ENCODE results near the gene INAFM2. TPM values are rescaled to one million over a fixed set of nuclear protein-coding genes. Genes with fewer than 3 reads are reported as not detected.

The INAFM2 gene
- total RNA-seq, 1 donor from 2014 or later, result 18.2 TPM

- Histone ChIP-seq H3K4me1 (peaks cover 50% of the 10 kb centered on the region), H3K27ac (no peak overlapping the region), H3K9me3 (ENCODE audit: low read depth) (no peaks in the 10 kb centered on the region), H4K20me1 (ENCODE audit: low read depth) (peaks cover 50% of the 10 kb centered on the region), H2AFZ (replicated peaks) (peak overlapping the region; percentile 47), H3K79me2 (ENCODE audit: low read depth) (no peaks in the 10 kb centered on the region), H3K36me3 (no peaks in the 10 kb centered on the region), H3K9ac (no peak overlapping the region), H3K4me3 (peak overlapping the region; percentile 74), H3K27me3 (peaks cover 72% of the 10 kb centered on the region), H3F3A (ENCODE audit: low read depth) (peaks cover 48% of the 10 kb centered on the region), H3K4me2 (peak overlapping the region; percentile 93)
- DNase-seq (ENCODE audit: low spot score), result peak; percentile 55
- TF ChIP-seq EZH2 (IDR thresholded peaks at IDR 0.05), result peak; percentile 48
- TF ChIP-seq CTCF (IDR thresholded peaks at IDR 0.05), result no peak
- peak overlapping the region; percentile 91 for H3K4me3 Mint-ChIP-seq
- H3K4me1 Mint-ChIP-seq, result peaks cover 69% of the 10 kb centered on the region
- H3K27me3 Mint-ChIP-seq (ENCODE audit: insufficient read depth, low read depth), result peaks cover 18% of the 10 kb centered on the region
- H3K27ac Mint-ChIP-seq, result no peak overlapping the region
- peaks cover 7% of the 10 kb centered on the region for H3K36me3 Mint-ChIP-seq
- H3K9me3 Mint-ChIP-seq, result no peaks in the 10 kb centered on the region
Measured at GRCh38 chr15:40323953-40324937, 753 bp downstream of the INAFM2 start.

DNA sequence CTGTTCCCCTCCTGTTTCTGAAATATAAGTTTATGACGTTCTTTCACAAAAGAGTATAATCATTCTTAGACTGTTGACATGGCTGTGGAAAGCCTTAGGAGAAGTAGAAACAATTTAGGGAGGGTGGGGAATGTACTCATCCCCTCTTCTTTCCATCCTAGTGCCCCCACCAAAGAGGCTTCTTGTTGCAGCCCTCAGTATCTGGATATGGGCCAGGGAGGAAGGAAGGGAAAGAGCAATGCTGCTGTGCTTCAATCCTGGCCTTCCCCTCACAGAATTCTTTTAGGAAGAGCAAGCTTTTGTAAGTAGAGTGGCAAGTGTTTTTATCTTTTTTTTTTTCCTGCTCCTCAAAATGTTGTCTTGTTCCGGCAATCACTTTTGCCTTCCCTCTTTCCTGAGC, 1.7 kb downstream of the INAFM2 start:
- H3F3A ChIP-seq (ENCODE audit: low read depth), result peaks cover 48% of the 10 kb centered on the region
- H3K36me3 ChIP-seq, result no peaks in the 10 kb centered on the region
- H3K9ac ChIP-seq, result no peak overlapping the region
- H3K27me3 ChIP-seq, result peaks cover 73% of the 10 kb centered on the region
- no peaks in the 10 kb centered on the region for H3K9me3 ChIP-seq (ENCODE audit: low read depth)
- H4K20me1 ChIP-seq (ENCODE audit: low read depth), result peaks cover 50% of the 10 kb centered on the region
- no peak overlapping the region for H2AFZ ChIP-seq (replicated peaks)
- peak overlapping the region; percentile 93 for H3K4me2 ChIP-seq
- no peak overlapping the region for H3K27ac Mint-ChIP-seq
- H3K4me1 Mint-ChIP-seq, result peaks cover 71% of the 10 kb centered on the region
- peaks cover 7% of the 10 kb centered on the region for H3K36me3 Mint-ChIP-seq
- H3K79me2 ChIP-seq (ENCODE audit: low read depth), result no peaks in the 10 kb centered on the region
- DNase-seq (ENCODE audit: low spot score), result no peak
- no peak overlapping the region for H3K27ac ChIP-seq
- H3K9me3 Mint-ChIP-seq, result no peaks in the 10 kb centered on the region
- peak overlapping the region; percentile 74 for H3K4me3 ChIP-seq
- peak overlapping the region; percentile 91 for H3K4me3 Mint-ChIP-seq
- peaks cover 50% of the 10 kb centered on the region for H3K4me1 ChIP-seq
- peaks cover 18% of the 10 kb centered on the region for H3K27me3 Mint-ChIP-seq (ENCODE audit: insufficient read depth, low read depth)
- TF ChIP-seq CTCF (IDR thresholded peaks at IDR 0.05), result no peak
- TF ChIP-seq EZH2phosphoT487 (IDR thresholded peaks at IDR 0.05), result no peak
- no peak for TF ChIP-seq EZH2 (IDR thresholded peaks at IDR 0.05)

- Mint-ChIP-seq H3K4me1 (peaks cover 70% of the 10 kb centered on the region), H3K9me3 (no peaks in the 10 kb centered on the region), H3K36me3 (peaks cover 7% of the 10 kb centered on the region), H3K4me3 (peak overlapping the region; percentile 91), H3K27ac (no peak overlapping the region), H3K27me3 (ENCODE audit: insufficient read depth, low read depth) (peaks cover 16% of the 10 kb centered on the region)
- H3K9me3 ChIP-seq (ENCODE audit: low read depth), result no peaks in the 10 kb centered on the region
- no peak overlapping the region for H3K27ac ChIP-seq
- H3K79me2 ChIP-seq (ENCODE audit: low read depth), result no peaks in the 10 kb centered on the region
- H2AFZ ChIP-seq (replicated peaks), result no peak overlapping the region
- peaks cover 50% of the 10 kb centered on the region for H3K4me1 ChIP-seq
- H3F3A ChIP-seq (ENCODE audit: low read depth), result peaks cover 48% of the 10 kb centered on the region
- H3K4me2 ChIP-seq, result peak overlapping the region; percentile 9
- H4K20me1 ChIP-seq (ENCODE audit: low read depth), result peaks cover 50% of the 10 kb centered on the region
- H3K4me3 ChIP-seq, result no peak overlapping the region
- H3K9ac ChIP-seq, result no peak overlapping the region
- TF ChIP-seq CTCF (IDR thresholded peaks at IDR 0.05), result no peak
- no peak for TF ChIP-seq EZH2phosphoT487 (IDR thresholded peaks at IDR 0.05)
- TF ChIP-seq EZH2 (IDR thresholded peaks at IDR 0.05), result no peak
- peaks cover 78% of the 10 kb centered on the region for H3K27me3 ChIP-seq
- no peak for DNase-seq (ENCODE audit: low spot score)
- no peaks in the 10 kb centered on the region for H3K36me3 ChIP-seq
Measured at GRCh38 chr15:40325700-40326099, 2.2 kb downstream of the INAFM2 start.
